Mucosa of stomach (tissue), 1 donor: Measurements from ENCODE around the gene SAMD10.

ENCODE experiments used
- H3K27me3 ChIP-seq: one replicate; pipeline ENCODE4 v1.7.0; 2013; ENCODE audit warnings: mild to moderate bottlenecking, low read length; ENCODE audit not compliant: control insufficient read depth, insufficient read depth
- H3K36me3 ChIP-seq: one replicate; pipeline ENCODE4 v1.7.0; 2013; ENCODE audit warnings: low read length; ENCODE audit not compliant: control insufficient read depth, insufficient read depth
- H3K4me1 ChIP-seq: one replicate; pipeline ENCODE4 v1.7.0; 2013; ENCODE audit warnings: mild to moderate bottlenecking, low read length; ENCODE audit not compliant: control insufficient read depth, insufficient read depth
- H3K4me3 ChIP-seq: one replicate; pipeline ENCODE4 v1.7.0; 2013; ENCODE audit warnings: low read length
- H3K9ac ChIP-seq: one replicate; pipeline ENCODE4 v1.7.0; 2013; ENCODE audit warnings: mild to moderate bottlenecking, low read length, moderate library complexity
- H3K9me3 ChIP-seq: one replicate; pipeline ENCODE4 v1.7.0; 2013; ENCODE audit warnings: mild to moderate bottlenecking, low read length, moderate library complexity; ENCODE audit not compliant: control insufficient read depth
- donor health status: Pancreatic carcinoma.

The SAMD10 gene

GRCh38 chr20:63946986-63947637 is 32.3 kb downstream of the SAMD10 start:
- Histone ChIP-seq H3K9me3 (no peaks in the 10 kb centered on the region), H3K36me3 (peaks cover 4% of the 10 kb centered on the region), H3K4me1 (peaks cover 52% of the 10 kb centered on the region), H3K4me3 (no peak overlapping the region), H3K9ac (no peak overlapping the region), H3K27me3 (no peaks in the 10 kb centered on the region)

- peaks cover 44% of the 10 kb centered on the region for H3K4me1 ChIP-seq
- no peaks in the 10 kb centered on the region for H3K9me3 ChIP-seq
- H3K27me3 ChIP-seq = no peaks in the 10 kb centered on the region
- no peak overlapping the region for H3K4me3 ChIP-seq
- no peak overlapping the region for H3K9ac ChIP-seq
- H3K36me3 ChIP-seq = peaks cover 4% of the 10 kb centered on the region
Observed at GRCh38 chr20:63945921-63946920, 33.2 kb downstream of the SAMD10 start.

GRCh38 chr20:63945031-63945658 is 34.3 kb downstream of the SAMD10 start:
- Histone ChIP-seq H3K4me1 (peaks cover 33% of the 10 kb centered on the region), H3K9ac (no peak overlapping the region), H3K9me3 (no peaks in the 10 kb centered on the region), H3K36me3 (peaks cover 4% of the 10 kb centered on the region), H3K27me3 (no peaks in the 10 kb centered on the region), H3K4me3 (no peak overlapping the region)

- H3K27me3 ChIP-seq = no peaks in the 10 kb centered on the region
- H3K9me3 ChIP-seq = no peaks in the 10 kb centered on the region
- H3K9ac ChIP-seq = no peak overlapping the region
- no peak overlapping the region for H3K4me3 ChIP-seq
- H3K36me3 ChIP-seq = peaks cover 4% of the 10 kb centered on the region
- peaks cover 24% of the 10 kb centered on the region for H3K4me1 ChIP-seq
Observed at GRCh38 chr20:63944078-63944941, 35.1 kb downstream of the SAMD10 start.

GRCh38 chr20:63943808-63944077 is 35.7 kb downstream of the SAMD10 start:
- peaks cover 19% of the 10 kb centered on the region for H3K4me1 ChIP-seq
- peaks cover 4% of the 10 kb centered on the region for H3K36me3 ChIP-seq
- no peaks in the 10 kb centered on the region for H3K27me3 ChIP-seq
- H3K9me3 ChIP-seq = no peaks in the 10 kb centered on the region
- no peak overlapping the region for H3K9ac ChIP-seq
- no peak overlapping the region for H3K4me3 ChIP-seq

- H3K4me1 ChIP-seq = peaks cover 13% of the 10 kb centered on the region
- no peaks in the 10 kb centered on the region for H3K9me3 ChIP-seq
- no peak overlapping the region for H3K4me3 ChIP-seq
- no peak overlapping the region for H3K9ac ChIP-seq
- H3K36me3 ChIP-seq = peaks cover 4% of the 10 kb centered on the region
- no peaks in the 10 kb centered on the region for H3K27me3 ChIP-seq
Observed at GRCh38 chr20:63942969-63943807, 36.3 kb downstream of the SAMD10 start.

- Histone ChIP-seq H3K9me3 (no peaks in the 10 kb centered on the region), H3K4me1 (peaks cover 5% of the 10 kb centered on the region), H3K4me3 (no peak overlapping the region), H3K36me3 (peaks cover 4% of the 10 kb centered on the region), H3K27me3 (no peaks in the 10 kb centered on the region), H3K9ac (no peak overlapping the region)
Observed at GRCh38 chr20:63942250-63942951, 37.0 kb downstream of the SAMD10 start.

- Histone ChIP-seq H3K4me1 (no peaks in the 10 kb centered on the region), H3K4me3 (no peak overlapping the region), H3K27me3 (no peaks in the 10 kb centered on the region), H3K36me3 (peaks cover 4% of the 10 kb centered on the region), H3K9ac (no peak overlapping the region), H3K9me3 (no peaks in the 10 kb centered on the region)
Observed at GRCh38 chr20:63941282-63942081, 38.0 kb downstream of the SAMD10 start.

- H3K9ac ChIP-seq = no peak overlapping the region
- H3K27me3 ChIP-seq = no peaks in the 10 kb centered on the region
- H3K9me3 ChIP-seq = no peaks in the 10 kb centered on the region
- no peak overlapping the region for H3K4me3 ChIP-seq
- peaks cover 4% of the 10 kb centered on the region for H3K36me3 ChIP-seq
- H3K4me1 ChIP-seq = no peaks in the 10 kb centered on the region
Observed at GRCh38 chr20:63940472-63941266, 38.8 kb downstream of the SAMD10 start.
